Stimulated activated naive CD8-positive, alpha-beta T cell treated with anti-CD3 and anti-CD28 coated beads, Interleukin-15, Interleukin-2, amounts not matched to agents 100 ng/mL and 50 ng/mL, for 24 hours (primary cell): ENCODE measurements around the gene PIAS4.

Experiments
- H3K27ac Mint-ChIP-seq: one replicate; pipeline ENCODE4 v1.8.0; 2021; ENCODE audit warnings: mild to moderate bottlenecking, mixed read lengths
- H3K27me3 Mint-ChIP-seq: one replicate; pipeline ENCODE4 v1.8.0; 2021; ENCODE audit warnings: mixed read lengths
- H3K36me3 Mint-ChIP-seq: one replicate; pipeline ENCODE4 v1.8.0; 2021; ENCODE audit warnings: low read depth, mixed read lengths
- H3K4me1 Mint-ChIP-seq: one replicate; pipeline ENCODE4 v1.8.0; 2021; ENCODE audit warnings: low read depth, mixed read lengths
- H3K4me3 Mint-ChIP-seq: one replicate; pipeline ENCODE4 v1.8.0; 2021; ENCODE audit warnings: mild to moderate bottlenecking, mixed read lengths
- H3K9me3 Mint-ChIP-seq: one replicate; pipeline ENCODE4 v1.8.0; 2021; ENCODE audit warnings: mixed read lengths

PIAS4 gene

GRCh38 chr19:4035582-4035981, 28.0 kb downstream of the PIAS4 start:
- H3K9me3 Mint-ChIP-seq: no peaks in the 10 kb centered on the region
- H3K36me3 Mint-ChIP-seq: peaks cover 8% of the 10 kb centered on the region
- no peaks in the 10 kb centered on the region for H3K27me3 Mint-ChIP-seq
- H3K4me1 Mint-ChIP-seq: no peaks in the 10 kb centered on the region
- H3K27ac Mint-ChIP-seq: no peak overlapping the region
- H3K4me3 Mint-ChIP-seq: no peak overlapping the region

- Mint-ChIP-seq H3K4me3 (no peak overlapping the region), H3K36me3 (peaks cover 8% of the 10 kb centered on the region), H3K27me3 (no peaks in the 10 kb centered on the region), H3K4me1 (no peaks in the 10 kb centered on the region), H3K9me3 (no peaks in the 10 kb centered on the region), H3K27ac (no peak overlapping the region)
These were observed 29.2 kb downstream of the PIAS4 start for GRCh38 chr19:4036576-4037300.

GRCh38 chr19:4037301-4037949, 29.9 kb downstream of the PIAS4 start:
- Mint-ChIP-seq H3K4me1 (no peaks in the 10 kb centered on the region), H3K27ac (no peak overlapping the region), H3K27me3 (no peaks in the 10 kb centered on the region), H3K4me3 (no peak overlapping the region), H3K9me3 (no peaks in the 10 kb centered on the region), H3K36me3 (peaks cover 8% of the 10 kb centered on the region)

GRCh38 chr19:4038057-4038456, 30.5 kb downstream of the PIAS4 start:
- Mint-ChIP-seq H3K27me3 (no peaks in the 10 kb centered on the region), H3K9me3 (no peaks in the 10 kb centered on the region), H3K36me3 (peaks cover 8% of the 10 kb centered on the region), H3K4me3 (no peak overlapping the region), H3K27ac (no peak overlapping the region), H3K4me1 (no peaks in the 10 kb centered on the region)

GRCh38 chr19:4038661-4039423, 31.3 kb downstream of the PIAS4 start:
- H3K4me3 Mint-ChIP-seq: no peak overlapping the region
- H3K27ac Mint-ChIP-seq: no peak overlapping the region
- H3K9me3 Mint-ChIP-seq: no peaks in the 10 kb centered on the region
- peaks cover 8% of the 10 kb centered on the region for H3K36me3 Mint-ChIP-seq
- no peaks in the 10 kb centered on the region for H3K4me1 Mint-ChIP-seq
- H3K27me3 Mint-ChIP-seq: no peaks in the 10 kb centered on the region

- H3K36me3 Mint-ChIP-seq: peaks cover 14% of the 10 kb centered on the region
- no peaks in the 10 kb centered on the region for H3K27me3 Mint-ChIP-seq
- no peaks in the 10 kb centered on the region for H3K9me3 Mint-ChIP-seq
- H3K4me1 Mint-ChIP-seq: peaks cover 4% of the 10 kb centered on the region
- no peak overlapping the region for H3K4me3 Mint-ChIP-seq
- H3K27ac Mint-ChIP-seq: no peak overlapping the region
These were observed 34.7 kb downstream of the PIAS4 start for GRCh38 chr19:4042064-4042730.

DNA sequence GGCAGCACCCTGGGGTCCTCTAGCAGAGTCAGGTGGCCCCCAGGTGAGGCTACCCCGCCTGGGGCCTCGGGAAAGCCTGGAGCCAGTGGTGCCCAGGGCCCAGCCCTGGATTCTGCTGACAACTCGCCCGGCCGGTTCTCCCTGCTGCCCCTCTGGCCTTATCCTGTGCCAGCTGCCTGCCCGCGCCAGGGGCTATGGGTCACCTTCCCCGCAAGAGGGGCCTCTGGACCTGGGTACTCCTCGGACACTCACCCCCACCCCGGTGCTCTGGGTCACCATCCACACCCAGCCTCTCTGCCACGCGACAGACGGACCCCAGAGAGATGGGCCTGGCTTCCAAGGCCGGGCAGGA, 35.2 kb downstream of the PIAS4 start:
- H3K9me3 Mint-ChIP-seq: no peaks in the 10 kb centered on the region
- peaks cover 14% of the 10 kb centered on the region for H3K36me3 Mint-ChIP-seq
- peaks cover 4% of the 10 kb centered on the region for H3K4me1 Mint-ChIP-seq
- no peak overlapping the region for H3K4me3 Mint-ChIP-seq
- no peak overlapping the region for H3K27ac Mint-ChIP-seq
- no peaks in the 10 kb centered on the region for H3K27me3 Mint-ChIP-seq

GRCh38 chr19:4043401-4043800, 35.9 kb downstream of the PIAS4 start:
- Mint-ChIP-seq H3K9me3 (no peaks in the 10 kb centered on the region), H3K4me3 (no peak overlapping the region), H3K4me1 (peaks cover 4% of the 10 kb centered on the region), H3K27ac (no peak overlapping the region), H3K36me3 (peaks cover 11% of the 10 kb centered on the region), H3K27me3 (no peaks in the 10 kb centered on the region)

DNA sequence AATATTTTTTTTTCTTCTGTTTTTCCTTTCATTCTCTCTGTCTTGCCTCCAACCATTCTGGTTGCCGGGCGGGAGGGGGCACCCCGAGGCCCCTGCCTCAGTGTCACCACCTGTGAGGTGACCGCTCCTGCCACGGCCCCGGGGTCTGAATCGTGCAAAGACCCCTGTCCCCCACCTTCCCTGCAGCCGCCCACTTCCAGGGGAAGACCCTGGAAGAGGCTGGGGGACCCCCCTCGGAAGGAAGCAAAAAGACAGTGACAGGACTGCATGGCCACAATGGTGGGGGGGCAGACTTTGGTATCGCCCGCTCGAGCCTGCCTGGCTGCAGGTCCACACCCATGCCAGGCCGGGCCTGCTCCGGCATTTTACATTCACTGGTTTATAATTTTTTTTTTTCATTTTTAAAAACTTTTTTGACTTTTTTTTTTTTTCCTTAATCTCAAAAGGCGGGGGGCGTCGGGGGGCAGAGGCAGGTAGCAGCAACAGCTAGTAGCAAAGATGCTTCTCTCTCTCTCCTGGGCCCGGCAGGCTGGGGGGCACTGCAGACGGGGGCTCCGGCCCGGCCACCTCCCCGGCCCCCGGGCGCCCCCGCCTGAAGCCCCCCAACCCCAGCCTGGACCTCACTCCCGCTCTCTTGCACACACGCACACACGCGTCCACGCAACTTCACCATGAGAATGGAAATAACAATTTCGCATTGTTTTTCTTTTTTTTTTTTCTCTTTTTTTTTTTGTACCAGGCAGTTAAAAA, 36.6 kb downstream of the PIAS4 start:
- no peak overlapping the region for H3K4me3 Mint-ChIP-seq
- H3K9me3 Mint-ChIP-seq: no peaks in the 10 kb centered on the region
- no peak overlapping the region for H3K27ac Mint-ChIP-seq
- peaks cover 4% of the 10 kb centered on the region for H3K4me1 Mint-ChIP-seq
- H3K36me3 Mint-ChIP-seq: peaks cover 11% of the 10 kb centered on the region
- H3K27me3 Mint-ChIP-seq: no peaks in the 10 kb centered on the region

DNA sequence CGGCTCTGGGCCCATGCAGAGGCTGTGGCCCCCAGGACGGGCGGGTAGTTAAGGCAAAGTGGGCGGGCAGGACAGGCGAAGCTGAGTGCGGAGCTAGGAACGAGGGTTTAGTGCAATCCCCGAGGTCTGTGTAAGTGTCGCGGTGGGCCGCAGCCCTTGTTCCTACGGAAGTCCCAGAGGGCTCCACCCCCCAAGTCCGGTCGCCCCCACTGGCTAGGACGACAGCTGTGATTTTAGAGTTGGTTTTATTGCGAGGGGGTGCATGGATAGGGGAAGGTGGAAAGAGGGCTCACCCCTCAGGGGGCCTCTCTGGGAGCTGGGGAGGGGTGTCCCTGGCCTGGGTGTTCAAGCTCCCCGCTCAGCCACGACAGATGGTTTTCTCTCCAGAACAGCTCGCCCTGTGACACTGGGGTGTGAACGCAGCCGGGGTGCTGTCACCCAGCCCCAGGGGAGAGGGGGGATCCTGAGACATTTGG, 37.5 kb downstream of the PIAS4 start:
- no peak overlapping the region for H3K27ac Mint-ChIP-seq
- H3K9me3 Mint-ChIP-seq: no peaks in the 10 kb centered on the region
- no peak overlapping the region for H3K4me3 Mint-ChIP-seq
- peaks cover 17% of the 10 kb centered on the region for H3K36me3 Mint-ChIP-seq
- peaks cover 8% of the 10 kb centered on the region for H3K4me1 Mint-ChIP-seq
- no peaks in the 10 kb centered on the region for H3K27me3 Mint-ChIP-seq

GRCh38 chr19:4045597-4046361, 38.2 kb downstream of the PIAS4 start:
- H3K27me3 Mint-ChIP-seq: no peaks in the 10 kb centered on the region
- H3K4me3 Mint-ChIP-seq: no peak overlapping the region
- H3K4me1 Mint-ChIP-seq: peaks cover 13% of the 10 kb centered on the region
- H3K9me3 Mint-ChIP-seq: no peaks in the 10 kb centered on the region
- H3K27ac Mint-ChIP-seq: peak overlapping the region; percentile 76
- H3K36me3 Mint-ChIP-seq: peaks cover 18% of the 10 kb centered on the region

DNA sequence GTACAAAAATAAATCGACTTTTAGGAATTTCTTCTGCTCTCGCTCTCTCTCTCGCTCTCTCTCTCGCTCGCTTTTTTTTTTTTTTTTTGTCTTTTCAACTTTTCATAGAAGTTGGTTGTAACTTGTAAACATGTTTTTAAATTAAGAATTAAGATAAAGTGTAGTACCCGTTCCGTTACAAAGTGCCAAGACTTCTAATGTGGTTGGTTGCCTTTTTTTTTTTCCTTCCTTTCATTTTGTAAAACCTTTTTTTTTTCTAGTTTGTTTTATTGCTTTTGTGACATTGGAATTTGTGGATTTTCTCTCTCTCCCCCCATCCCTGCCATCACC, 38.8 kb downstream of the PIAS4 start:
- Mint-ChIP-seq H3K27ac (peak overlapping the region; percentile 76), H3K9me3 (no peaks in the 10 kb centered on the region), H3K4me1 (peaks cover 17% of the 10 kb centered on the region), H3K4me3 (no peak overlapping the region), H3K36me3 (peaks cover 22% of the 10 kb centered on the region), H3K27me3 (no peaks in the 10 kb centered on the region)

DNA sequence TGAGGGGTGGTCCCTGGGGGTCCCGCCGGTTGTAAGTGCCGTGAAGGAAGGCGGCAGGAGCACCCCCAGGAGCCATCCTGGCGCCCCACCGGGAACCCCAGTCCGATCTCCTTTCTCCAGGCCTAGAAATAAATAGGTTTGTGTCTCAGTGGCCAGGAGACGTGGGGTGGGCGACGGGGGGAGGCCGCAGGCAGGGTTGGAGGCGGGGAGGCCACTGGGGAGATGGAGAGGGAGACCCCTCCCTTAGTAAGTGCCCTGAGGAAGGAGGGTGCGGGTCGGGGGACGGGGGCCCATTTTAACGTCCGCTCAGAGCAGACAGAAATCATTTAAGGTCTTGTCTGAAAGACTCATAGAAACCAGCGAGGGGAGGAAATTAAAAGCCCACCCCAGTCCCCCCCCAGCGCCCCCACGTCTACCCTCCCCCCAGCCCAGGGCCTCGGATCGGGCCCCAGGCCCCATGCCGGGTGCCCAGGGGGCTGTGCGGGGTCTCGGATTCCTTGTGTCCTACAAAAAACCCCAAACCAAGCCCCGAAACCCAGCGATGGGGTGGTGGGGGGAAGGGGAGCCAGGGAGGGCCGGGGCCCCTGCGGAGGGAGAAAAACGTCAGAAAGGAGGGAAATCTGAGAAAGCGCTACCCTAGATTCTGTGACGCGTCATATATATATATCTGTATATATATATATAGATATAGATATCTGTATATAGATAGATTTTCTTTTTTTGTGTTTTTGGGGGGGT, 39.6 kb downstream of the PIAS4 start:
- Mint-ChIP-seq H3K36me3 (peaks cover 25% of the 10 kb centered on the region), H3K9me3 (no peaks in the 10 kb centered on the region), H3K4me1 (peaks cover 25% of the 10 kb centered on the region), H3K27ac (no peak overlapping the region), H3K27me3 (no peaks in the 10 kb centered on the region), H3K4me3 (no peak overlapping the region)
